HepG2 (cell line): ENCODE results near the gene TCFL5. TPM values are rescaled to one million over a fixed set of nuclear protein-coding genes. Genes with fewer than 3 reads are reported as not detected.

Experiments used
- ATF1 ChIP-seq: IDR thresholded peaks from 2 replicates; pipeline ENCODE4 v1.6.1; 2016; ENCODE audit warnings: mild to moderate bottlenecking, control low read depth
- ATF6 ChIP-seq: sonication (generic); formaldehyde crosslinking; conservative IDR thresholded peaks from 2 replicates; pipeline ENCODE4 v1.4.0; 2020; ENCODE audit warnings: missing genetic modification reagents
- CREM ChIP-seq, 2 experiments: sonication (generic) in 1 of 2; formaldehyde crosslinking in 1 of 2; IDR thresholded peaks; 2 replicates each; pipeline versions ENCODE4 v1.4.0 to v1.6.1; 2016 to 2020; ENCODE audit warnings: antibody characterized with exemption in 1 of 2, mild to moderate bottlenecking in 1 of 2, missing genetic modification reagents in 1 of 2
- FOXM1 ChIP-seq: sonication (generic); formaldehyde crosslinking; IDR thresholded peaks from 2 replicates; pipeline ENCODE4 v1.5.0; 2020; ENCODE audit warnings: missing genetic modification reagents
- HCFC1 ChIP-seq: fragments of 150-350 bp; IDR thresholded peaks from 2 replicates; pipeline ENCODE4 v1.6.1; 2014; ENCODE audit warnings: low read depth, low read length
- HMGXB4 ChIP-seq, 2 experiments: sonication (generic) in 1 of 2; formaldehyde crosslinking in 1 of 2; IDR thresholded peaks; 2 replicates each; pipeline versions ENCODE4 v1.4.0 to v1.6.1; 2018 to 2020; ENCODE audit warnings: missing genetic modification reagents in 2 of 2, borderline replicate concordance in 1 of 2, low read depth in 1 of 2, mild to moderate bottlenecking in 1 of 2, missing biosample characterization in 1 of 2
- HNF4G ChIP-seq, 2 experiments: sonication (generic) in 1 of 2; formaldehyde crosslinking in 1 of 2; IDR thresholded peaks; 2 replicates each; pipeline versions ENCODE4 v1.4.0 to v1.6.1; 2011 to 2020; ENCODE audit warnings: borderline replicate concordance in 2 of 2, low read depth in 2 of 2, mild to moderate bottlenecking in 2 of 2, low read length in 1 of 2, missing genetic modification reagents in 1 of 2, moderate library complexity in 1 of 2
- JDP2 ChIP-seq: sonication (generic); formaldehyde crosslinking; IDR thresholded peaks from 2 replicates; pipeline ENCODE4 v1.8.1; 2022; ENCODE audit warnings: missing genetic modification reagents, borderline replicate concordance
- KLF15 ChIP-seq: sonication (generic); formaldehyde crosslinking; IDR thresholded peaks from 2 replicates; pipeline ENCODE4 v1.8.1; 2023; ENCODE audit warnings: borderline replicate concordance, mild to moderate bottlenecking, inconsistent platforms, missing genetic modification reagents, mixed read lengths
- KLF6 ChIP-seq: IDR thresholded peaks from 2 replicates; pipeline ENCODE4 v1.8.0; 2016; ENCODE audit warnings: missing biosample characterization, missing genetic modification reagents
- LBX2 ChIP-seq: sonication (generic); formaldehyde crosslinking; IDR thresholded peaks from 2 replicates; pipeline ENCODE4 v1.5.0; 2020; ENCODE audit warnings: missing genetic modification reagents, mild to moderate bottlenecking, borderline replicate concordance
- MTERF4 ChIP-seq: sonication (generic); formaldehyde crosslinking; IDR thresholded peaks from 2 replicates; pipeline ENCODE4 v1.8.0; 2023; ENCODE audit warnings: mild to moderate bottlenecking, missing genetic modification reagents
- SIN3B ChIP-seq: fragments of 150-350 bp; IDR thresholded peaks from 2 replicates; pipeline ENCODE4 v1.6.1; 2014; ENCODE audit warnings: low read length
- SP140L ChIP-seq: sonication (generic); formaldehyde crosslinking; IDR thresholded peaks from 2 replicates; pipeline ENCODE4 v1.4.0; 2020; ENCODE audit warnings: missing genetic modification reagents, borderline replicate concordance
- TEAD3 ChIP-seq: optimal IDR thresholded peaks from 2 replicates; pipeline ENCODE3; 2016; ENCODE audit warnings: borderline replicate concordance
- TRIM22 ChIP-seq: fragments of 450-650 bp; IDR thresholded peaks from 2 replicates; pipeline ENCODE4 v1.6.1; 2017
- YEATS2 ChIP-seq: sonication (generic); formaldehyde crosslinking; IDR thresholded peaks from 2 replicates; pipeline ENCODE4 v1.4.0; 2020; ENCODE audit warnings: missing genetic modification reagents, borderline replicate concordance
- ZNF20 ChIP-seq: sonication (generic); formaldehyde crosslinking; IDR thresholded peaks from 2 replicates; pipeline ENCODE4 v1.4.0; 2020; ENCODE audit warnings: mild to moderate bottlenecking, moderate library complexity, missing genetic modification reagents
- ZNF430 ChIP-seq: sonication (generic); formaldehyde crosslinking; IDR thresholded peaks from 2 replicates; pipeline ENCODE4 v1.9.0; 2021; ENCODE audit warnings: mild to moderate bottlenecking, missing genetic modification reagents
- ZNF446 ChIP-seq: sonication (generic); formaldehyde crosslinking; IDR thresholded peaks from 2 replicates; pipeline ENCODE4 v1.5.0; 2020; ENCODE audit warnings: mild to moderate bottlenecking, missing genetic modification reagents
- ZNF616 ChIP-seq: sonication (generic); formaldehyde crosslinking; IDR thresholded peaks from 2 replicates; pipeline ENCODE4 v1.5.0; 2020; ENCODE audit warnings: low read depth, mild to moderate bottlenecking, missing genetic modification reagents
- ZNF652 ChIP-seq: IDR thresholded peaks from 2 replicates; pipeline ENCODE4 v1.6.1; 2016; ENCODE audit warnings: low read depth, borderline replicate concordance
- ZNF776 ChIP-seq: sonication (generic); formaldehyde crosslinking; IDR thresholded peaks from 2 replicates; pipeline ENCODE4 v1.4.0; 2020; ENCODE audit warnings: mild to moderate bottlenecking, missing genetic modification reagents
- polyA plus RNA-seq, 8 experiments: library from polyadenylated mRNA; depleted of rRNA in 3 of 8; stranded (reverse) in 7 of 8; unstranded in 1 of 8; fragments of >200 nt; fragmentation: Illumina TruSeq in 4 of 8; extraction: Trizol in 4 of 8; gene quantifications; 2 replicates each; pipeline versions ENCODE4 v1.2.1 to v1.2.3, GENCODE V29; 2011 to 2016; ENCODE audit warnings: low read depth in 4 of 8, missing spikeins in 1 of 8, mixed read lengths in 1 of 8; ENCODE audit not compliant: insufficient read depth in 1 of 8
- total RNA-seq, 5 experiments: library from RNA; depleted of rRNA; stranded (reverse); fragments of >200 nt; fragmentation: Illumina TruSeq; extraction: Trizol; gene quantifications; 2 replicates each; pipeline ENCODE4 v1.2.3, GENCODE V29; 2016; ENCODE audit warnings: low read depth in 1 of 5

Gene TCFL5
- total and polyA plus RNA-seq, 2 of the 13 experiments (the other 11 are each of a cell fraction or from before 2014, with no cell fraction given) = 14.8 to 20.0 TPM

- no peak; the same call in 1 of the 2 replicates for TF ChIP-seq ZNF446 (CRISPR knock-in tag)
- no peak; the same call in 1 of the 2 replicates for TF ChIP-seq MTERF4 (CRISPR knock-in tag)
- TF ChIP-seq KLF15 (CRISPR knock-in tag) = peak; percentile 92
- TF ChIP-seq ZNF430 (CRISPR knock-in tag) = peak; percentile 94
- 0 out of 2 replicates have a peak, but pooled peaks have one; percentile 17 for TF ChIP-seq HCFC1
- TF ChIP-seq JDP2 (CRISPR knock-in tag) = peak; percentile 64; the same call in 1 of the 2 replicates
- no peak; the same call in 1 of the 2 replicates for TF ChIP-seq FOXM1 (CRISPR knock-in tag)
- no peak for TF ChIP-seq SP140L (CRISPR knock-in tag)
- no peak for TF ChIP-seq LBX2 (CRISPR knock-in tag)
- peak; percentile 29; the same call in 1 of the 2 replicates for TF ChIP-seq ATF6 (CRISPR knock-in tag)
- peak; percentile 48; the same call in 1 of the 2 replicates for TF ChIP-seq YEATS2 (CRISPR knock-in tag)
- peak; percentile 44 for TF ChIP-seq TEAD3 (CRISPR knock-in tag)
- TF ChIP-seq SIN3B = peak; percentile 11; the same call in 1 of the 2 replicates
- peak; percentile 54; the same call in 1 of the 2 replicates for TF ChIP-seq ATF1 (CRISPR knock-in tag)
- TF ChIP-seq TRIM22 = no peak
- TF ChIP-seq KLF6 (CRISPR knock-in tag) = no peak; the same call in 1 of the 2 replicates
- no peak for TF ChIP-seq ZNF20 (CRISPR knock-in tag)
- TF ChIP-seq HMGXB4 (CRISPR knock-in tag; IDR thresholded peaks at IDR 0.05; ENCODE audit: borderline replicate concordance in 1 of 2, low read depth in 1 of 2) = peak; percentile 90 to 94
- TF ChIP-seq ZNF776 (CRISPR knock-in tag) = no peak
- TF ChIP-seq HNF4G (IDR thresholded peaks at IDR 0.05; ENCODE audit: borderline replicate concordance, low read depth, low read length) = no peak
- peak; percentile 77; the same call in 1 of the 2 replicates for TF ChIP-seq HNF4G (CRISPR knock-in tag; IDR thresholded peaks at IDR 0.05; ENCODE audit: borderline replicate concordance, low read depth)
- TF ChIP-seq CREM (IDR thresholded peaks at IDR 0.05) = no peak
- TF ChIP-seq CREM (CRISPR knock-in tag; IDR thresholded peaks at IDR 0.05) = no peak
- peak; percentile 50; the same call in 1 of the 2 replicates for TF ChIP-seq ZNF616 (CRISPR knock-in tag)
- no peak; the same call in 1 of the 2 replicates for TF ChIP-seq ZNF652
Measured at GRCh38 chr20:62900052-62900691, 38.5 kb upstream of the TCFL5 start (continued).
